ENCODE results near the gene BCAS1.

DNA sequence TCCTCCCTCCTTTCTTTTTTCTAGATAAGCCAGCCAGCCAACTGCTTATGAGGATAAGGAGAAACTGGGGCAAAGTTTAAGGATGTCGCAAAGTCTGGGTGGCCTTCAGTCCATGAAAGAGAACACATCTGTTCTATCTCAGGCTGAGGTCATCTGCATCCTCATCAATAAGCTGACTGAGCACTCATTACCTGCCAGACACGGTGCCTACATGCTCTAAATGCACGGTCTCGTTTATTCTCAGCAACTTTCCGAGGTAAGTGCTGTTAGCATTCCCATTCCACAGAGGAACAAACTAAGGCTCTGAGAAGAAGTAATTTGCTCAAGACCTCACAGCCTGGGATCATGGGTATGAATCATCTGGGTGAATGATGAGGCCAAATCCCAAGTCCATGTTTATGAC is 133.1 kb downstream of the BCAS1 start:
- TF ChIP-seq POLR2A (IDR thresholded peaks at IDR 0.05), result no peak
- TF ChIP-seq, protein P1, sequence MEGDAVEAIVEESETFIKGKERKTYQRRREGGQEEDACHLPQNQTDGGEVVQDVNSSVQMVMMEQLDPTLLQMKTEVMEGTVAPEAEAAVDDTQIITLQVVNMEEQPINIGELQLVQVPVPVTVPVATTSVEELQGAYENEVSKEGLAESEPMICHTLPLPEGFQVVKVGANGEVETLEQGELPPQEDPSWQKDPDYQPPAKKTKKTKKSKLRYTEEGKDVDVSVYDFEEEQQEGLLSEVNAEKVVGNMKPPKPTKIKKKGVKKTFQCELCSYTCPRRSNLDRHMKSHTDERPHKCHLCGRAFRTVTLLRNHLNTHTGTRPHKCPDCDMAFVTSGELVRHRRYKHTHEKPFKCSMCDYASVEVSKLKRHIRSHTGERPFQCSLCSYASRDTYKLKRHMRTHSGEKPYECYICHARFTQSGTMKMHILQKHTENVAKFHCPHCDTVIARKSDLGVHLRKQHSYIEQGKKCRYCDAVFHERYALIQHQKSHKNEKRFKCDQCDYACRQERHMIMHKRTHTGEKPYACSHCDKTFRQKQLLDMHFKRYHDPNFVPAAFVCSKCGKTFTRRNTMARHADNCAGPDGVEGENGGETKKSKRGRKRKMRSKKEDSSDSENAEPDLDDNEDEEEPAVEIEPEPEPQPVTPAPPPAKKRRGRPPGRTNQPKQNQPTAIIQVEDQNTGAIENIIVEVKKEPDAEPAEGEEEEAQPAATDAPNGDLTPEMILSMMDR (IDR thresholded peaks at IDR 0.05 in 8 of 11, conservative IDR thresholded peaks at IDR 0.05 in 3 of 11), result no peak
